Left colon (tissue), 2 donors: ENCODE measurements around the gene SBF2. TPM values are rescaled to one million over a fixed set of nuclear protein-coding genes. Genes with fewer than 3 reads are reported as not detected.
"Not testable (repeated sequence)": the region's sequence is repeated elsewhere in the genome, so short reads cannot be mapped to it uniquely, and the experiment has no call there.

Source experiments
- ATAC-seq: fragments of 200-7000 bp; cut with Tn5 transposase; one replicate; pipeline ENCODE4 v1.9.1; 2020; ENCODE audit warnings: mild to moderate bottlenecking, moderate library complexity
- DNase-seq, 2 donors: peaks; one replicate each; pipeline ENCODE4 v3.0.0-alpha.2; 2020
- intact Hi-C, 2 donors: fragments of 100-400 bp; cut with DNase I in 1 of 2; cut with micrococcal nuclease in 1 of 2; formaldehyde crosslinking; loops; one replicate each; pipeline versions ENCODE4 v1.11.2 to v1.14.0; 2022; cut with DNase I, micrococcal nuclease
- total RNA-seq, 2 donors: library from RNA; stranded (reverse); fragmentation: NEBNext Ultra II Directional; extraction: Animal tissue kit (Norgen Biotek cat#: 25700); gene quantifications; one replicate each; pipeline ENCODE4 v1.2.1, GENCODE V29; 2021
- donor health status: DM: no; HTN: no; CAD: no.
- donor health status: DM: yes; HTN: yes; CAD: no.

The SBF2 gene
- total RNA-seq, 2 donors from 2014 or later, result 46.4 to 49.9 TPM

DNA sequence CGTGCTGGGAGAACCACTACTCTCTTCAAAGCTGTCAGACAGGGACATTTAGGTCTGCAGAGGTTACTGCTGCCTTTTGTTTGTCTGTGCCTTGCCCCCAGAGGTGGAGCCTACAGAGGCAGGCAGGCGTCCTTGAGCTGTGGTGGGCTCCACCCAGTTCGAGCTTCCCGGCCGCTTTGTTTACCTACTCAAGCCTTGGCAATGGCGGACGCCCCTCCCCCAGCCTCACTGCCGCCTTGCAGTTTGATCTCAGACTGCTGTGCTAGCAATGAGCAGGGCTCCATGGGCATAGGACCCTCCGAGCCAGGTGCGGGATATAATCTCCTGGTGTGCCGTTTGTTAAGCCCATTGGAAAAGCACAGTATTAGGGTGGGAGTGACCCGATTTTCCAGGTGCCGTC, 62.2 kb downstream of the SBF2 start:
- DNase-seq, ATAC-seq, intact Hi-C loops: not testable (repeated sequence)

DNA sequence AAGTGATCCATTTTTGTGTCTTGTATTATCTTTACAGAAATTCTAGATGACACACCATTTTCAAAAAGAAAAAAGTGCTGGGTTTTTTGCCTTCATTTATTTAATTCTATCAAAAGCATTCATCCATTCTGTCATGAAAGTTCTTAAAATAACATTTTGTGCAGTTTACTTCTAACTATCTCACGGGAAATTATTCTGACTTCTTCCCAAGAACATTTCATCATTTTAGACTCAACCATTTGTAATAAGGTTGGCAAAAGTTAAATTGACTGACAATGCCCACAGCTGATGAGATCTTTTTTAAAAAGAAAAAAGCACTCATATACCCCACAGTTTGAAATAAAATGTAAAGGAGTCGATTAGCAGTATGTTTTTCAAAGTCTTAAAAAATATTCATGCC, 68.5 kb downstream of the SBF2 start:
- ATAC-seq (no peak), DNase-seq (no peak)
- intact Hi-C loops, result no loop called here

DNA sequence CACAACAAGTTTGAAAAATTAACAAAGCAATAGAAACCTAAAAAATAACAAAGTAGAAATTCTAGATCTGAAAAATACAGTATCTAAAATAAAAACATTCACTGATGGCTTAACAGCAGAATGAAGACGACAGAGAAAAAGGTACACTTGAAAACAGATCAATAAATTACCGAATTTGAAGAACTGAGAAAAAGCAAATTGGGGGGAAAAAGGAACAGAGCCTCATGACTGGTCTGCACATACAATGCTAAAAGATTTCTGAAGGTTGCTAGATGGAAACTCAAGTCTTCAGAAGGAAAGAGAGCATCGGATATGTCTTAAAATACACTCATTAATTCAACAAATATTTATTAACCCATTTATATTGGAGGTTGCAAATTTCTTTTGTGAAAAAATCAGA, 71.6 kb downstream of the SBF2 start:
- intact Hi-C loops, result no loop called here
- no peak for ATAC-seq
- DNase-seq, result no peak

DNA sequence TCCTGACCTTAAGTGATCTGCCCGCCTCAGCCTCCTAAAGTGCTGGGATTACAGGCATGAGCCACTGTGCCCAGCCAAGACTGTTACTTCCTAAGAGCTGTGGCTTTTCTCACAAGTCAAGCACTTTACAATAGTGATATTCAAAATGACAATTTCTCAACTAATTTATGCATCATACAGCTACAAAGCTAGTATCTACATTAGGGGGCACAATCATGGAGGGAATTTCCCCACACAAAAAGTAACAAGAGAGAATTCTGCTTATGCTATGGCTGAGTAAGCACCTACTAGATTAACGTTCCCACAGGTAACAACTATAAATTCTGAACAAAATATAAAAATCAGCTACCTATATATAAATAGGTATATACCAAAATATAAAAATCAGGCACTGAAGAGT, 72.7 kb downstream of the SBF2 start:
- ATAC-seq (no peak), DNase-seq (no peak)
- intact Hi-C loops, result no loop called here

DNA sequence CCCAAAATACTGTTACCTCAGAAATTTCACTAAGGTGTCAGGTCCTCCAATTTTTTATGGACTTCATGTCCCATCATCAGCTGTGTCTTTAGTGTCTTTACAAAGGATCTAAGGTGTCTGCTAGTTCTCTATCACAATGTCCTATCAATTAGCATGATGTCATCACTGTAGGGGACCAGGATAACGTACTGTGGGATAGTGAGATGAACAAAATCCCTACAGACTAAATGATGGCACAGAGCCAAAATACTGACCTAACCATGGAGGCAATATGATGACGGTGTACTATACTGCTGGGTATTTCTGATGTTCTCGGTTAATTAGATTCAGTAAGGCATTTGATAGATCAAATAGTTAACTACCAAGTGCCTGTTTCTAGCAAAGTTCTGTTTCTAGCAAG, 82.5 kb downstream of the SBF2 start:
- ATAC-seq (no peak), DNase-seq (no peak)
- intact Hi-C loops, result no loop called here

DNA sequence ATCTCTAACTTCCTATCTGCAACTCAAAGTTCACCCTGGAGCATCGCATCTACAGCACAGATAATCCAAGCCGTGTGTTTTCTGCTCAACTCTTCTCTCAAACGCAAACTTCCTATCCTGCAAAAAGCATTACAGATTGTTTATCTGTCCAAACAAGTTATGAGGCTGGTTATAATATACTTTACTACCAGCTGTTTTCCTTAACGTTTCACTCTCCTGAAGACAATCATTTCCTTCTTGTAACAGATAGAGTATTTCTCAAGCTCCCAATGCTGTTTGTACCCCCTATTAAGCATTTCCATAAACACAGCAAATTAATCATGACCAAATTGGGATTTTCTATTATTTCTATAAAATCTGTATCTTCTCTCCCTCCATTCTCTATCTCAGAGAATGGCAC, 84.7 kb downstream of the SBF2 start:
- no peak for ATAC-seq
- intact Hi-C loops, result loop anchor here in 1 of 2 donors (5.0 kb wide), 1 partner anchor 98 kb away; the partner anchor contains the start of gene ADM
- no peak for DNase-seq

DNA sequence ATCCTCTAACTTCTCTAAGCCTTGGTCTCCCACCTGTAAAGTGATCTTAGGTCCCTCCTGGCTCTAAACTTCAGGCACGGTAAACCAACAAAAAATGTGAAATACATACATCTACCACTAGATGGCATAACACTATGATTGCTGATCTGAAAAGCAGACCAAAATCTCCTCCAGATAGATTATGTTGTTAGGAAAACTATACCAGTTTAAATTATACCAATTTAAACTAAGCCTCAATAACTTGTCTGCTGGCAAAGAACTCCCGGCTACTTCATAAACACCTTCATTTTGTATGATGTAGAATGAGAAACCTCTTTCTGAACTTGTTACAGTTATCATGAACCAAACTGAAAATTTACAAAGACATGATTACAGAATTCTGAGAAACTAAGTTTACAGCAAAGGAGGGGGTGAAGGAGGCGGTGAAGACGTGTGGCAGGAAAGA, 85.9 kb downstream of the SBF2 start:
- ATAC-seq (peak; percentile 70), DNase-seq (no peak)
- intact Hi-C loops, result loop anchor here in 1 of 2 donors (5.0 kb wide), 1 partner anchor 99 kb away; the partner anchor contains the start of gene ADM

DNA sequence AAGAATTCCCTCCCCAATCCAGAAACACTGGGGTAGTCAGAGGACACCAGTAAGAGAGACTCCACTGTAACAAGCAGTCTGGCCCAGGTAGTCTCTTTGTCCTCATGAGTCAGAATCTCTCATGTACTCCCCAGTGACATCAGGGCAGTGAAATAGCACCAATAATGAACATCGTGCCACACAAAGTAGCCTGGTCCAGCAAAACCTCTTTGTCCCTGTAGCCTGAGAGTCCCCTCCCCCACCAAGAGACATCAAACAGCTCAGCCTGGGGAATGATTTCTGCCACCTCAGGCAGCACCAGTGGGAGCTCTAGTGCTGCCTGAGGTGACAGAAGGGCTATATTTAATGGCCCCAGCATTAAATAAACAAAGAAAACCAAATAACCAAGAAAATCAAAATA, 88.1 kb downstream of the SBF2 start:
- ATAC-seq, result no peak
- no peak for DNase-seq
- intact Hi-C loops, result loop anchor here in 1 of 2 donors (5.0 kb wide), 1 partner anchor 101 kb away; the partner anchor contains the start of gene ADM

DNA sequence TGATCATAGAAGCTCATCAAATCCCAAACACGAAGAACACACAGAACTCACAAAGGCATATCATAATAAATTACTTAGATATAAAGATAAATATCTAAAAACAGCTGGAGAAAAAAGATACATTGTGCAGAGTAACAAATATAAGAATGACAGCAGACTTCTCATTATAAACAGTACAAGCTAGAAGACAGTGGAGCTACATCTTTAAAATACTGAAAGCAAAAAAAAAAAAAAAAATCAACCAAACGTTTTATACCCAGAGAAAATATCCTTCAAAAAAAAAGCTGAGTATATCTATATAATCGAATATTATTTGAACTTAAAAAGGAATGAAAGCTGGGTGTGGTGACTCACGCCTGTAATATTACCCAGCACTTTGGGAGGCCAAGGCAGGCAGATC, 90.0 kb downstream of the SBF2 start:
- intact Hi-C loops, result no loop called here
- ATAC-seq (no peak), DNase-seq (no peak)

DNA sequence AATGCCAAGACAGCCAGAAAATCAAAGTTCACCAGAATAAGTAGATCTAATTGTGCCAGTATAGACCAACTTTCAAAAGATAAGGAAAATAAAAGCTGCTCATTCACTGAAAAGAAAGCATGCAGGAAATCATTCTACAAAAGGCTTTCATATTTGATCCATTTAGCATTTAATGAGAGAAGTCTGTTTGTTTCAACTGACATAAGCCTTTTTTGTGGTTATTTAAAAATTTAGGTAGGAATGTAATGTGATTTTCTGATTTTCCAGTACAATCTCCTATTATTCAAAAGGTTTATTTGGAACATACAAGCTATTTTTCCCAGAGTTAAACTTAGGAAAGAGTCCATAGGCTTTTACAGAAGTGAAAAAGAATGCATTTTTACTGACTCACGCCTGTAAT, 92.7 kb downstream of the SBF2 start:
- intact Hi-C loops, result no loop called here
- ATAC-seq, result no peak
- no peak for DNase-seq

DNA sequence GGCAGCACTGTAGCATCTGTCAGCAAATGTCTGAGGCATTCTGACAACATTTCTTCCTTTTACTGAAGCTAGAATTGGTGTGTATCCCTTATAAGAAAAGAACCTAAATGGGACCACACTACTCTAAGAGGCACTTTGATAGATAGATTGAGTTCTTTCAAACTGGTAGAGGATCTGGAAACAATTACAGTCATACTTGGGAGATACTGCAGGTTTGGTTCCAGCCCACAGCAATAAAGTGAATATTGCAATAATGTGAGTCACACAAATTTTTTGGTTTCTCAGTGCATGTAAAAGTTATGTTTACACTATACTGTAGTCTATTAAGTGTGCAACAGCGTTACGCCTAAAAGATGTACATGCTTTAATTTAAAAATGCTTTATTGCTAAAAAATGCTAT, 96.9 kb downstream of the SBF2 start:
- DNase-seq, result no peak
- no peak for ATAC-seq
- intact Hi-C loops, result no loop called here

DNA sequence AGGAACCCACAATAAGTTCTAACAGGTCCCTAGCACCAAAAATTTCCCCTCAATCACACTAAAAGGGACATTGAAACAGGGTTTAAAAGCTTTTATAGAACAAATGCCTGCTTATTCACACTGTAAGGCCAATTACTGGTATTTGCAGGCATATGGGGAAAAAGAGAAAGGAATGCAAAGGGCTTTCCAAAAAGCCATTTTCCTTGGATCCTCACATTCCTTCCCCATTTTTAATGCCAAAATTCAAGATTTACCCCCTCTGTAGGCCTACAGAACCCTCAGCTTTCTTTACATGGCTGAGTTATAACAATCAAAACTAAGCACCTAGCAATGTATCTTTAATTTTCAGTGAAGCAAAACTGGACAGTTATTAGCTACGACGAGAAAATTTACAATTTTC, 102.0 kb downstream of the SBF2 start:
- DNase-seq (no peak), ATAC-seq (no peak)
- intact Hi-C loops, result no loop called here

DNA sequence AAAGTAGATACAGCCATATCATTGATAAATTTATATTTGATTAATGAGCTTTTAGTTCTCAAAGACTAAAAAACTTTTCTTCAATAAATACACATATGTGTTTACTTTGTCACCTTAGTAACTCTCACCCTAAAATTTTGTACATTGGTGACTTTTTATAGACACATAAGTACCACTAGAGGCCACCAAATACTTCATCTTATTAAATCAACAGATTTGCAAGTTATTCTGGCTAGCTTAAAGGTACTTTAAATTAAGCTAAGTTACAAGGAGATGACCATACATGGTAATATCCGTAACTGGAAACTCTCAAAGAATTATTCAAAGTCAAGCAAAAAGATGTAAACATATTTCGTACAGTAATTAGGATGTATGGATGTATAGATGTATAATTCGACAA, 112.2 kb downstream of the SBF2 start:
- no peak for DNase-seq

DNA sequence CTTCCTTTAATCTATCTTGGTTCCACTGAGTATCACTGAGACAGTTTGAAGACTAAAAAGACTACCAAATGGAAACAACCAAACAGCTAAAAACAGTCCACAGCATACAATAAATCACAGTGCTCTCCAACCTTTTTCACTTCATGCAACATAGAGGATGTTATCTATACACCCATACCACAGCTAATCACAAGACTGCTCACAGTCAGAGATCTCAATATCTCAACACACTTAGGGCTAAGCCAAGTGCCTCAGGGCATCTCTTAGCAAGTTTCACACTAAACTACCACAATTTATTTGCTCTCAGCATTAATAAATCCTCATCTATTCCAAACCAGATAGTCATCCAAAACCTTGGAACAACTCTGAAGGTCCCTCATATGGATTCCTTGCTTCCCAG, 129.4 kb downstream of the SBF2 start:
- DNase-seq (no peak), ATAC-seq (no peak)
- intact Hi-C loops, result no loop called here

More for the DNA sequence above, 112.2 kb downstream of the SBF2 start:
- no peak for ATAC-seq
- intact Hi-C loops, result no loop called here

DNA sequence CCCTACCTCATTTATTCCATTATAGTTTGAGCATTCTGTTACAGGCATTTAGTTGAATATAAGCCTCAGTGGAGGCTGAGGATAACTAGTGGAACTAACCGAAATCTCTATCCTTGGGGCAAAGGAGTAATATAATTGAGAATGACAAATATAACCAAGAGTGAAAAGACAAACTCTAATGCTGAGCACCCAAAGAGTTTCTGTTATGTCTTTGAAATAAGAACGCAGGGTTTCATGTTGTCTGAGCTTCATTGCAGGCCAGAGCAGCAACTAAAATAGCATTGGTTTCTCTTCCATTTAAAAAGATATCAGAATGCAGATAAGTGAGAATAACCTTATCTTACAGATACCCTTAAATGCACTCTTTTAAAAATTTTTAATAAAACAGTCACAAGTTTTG, 131.8 kb downstream of the SBF2 start:
- ATAC-seq, result no peak
- no peak for DNase-seq
- intact Hi-C loops, result no loop called here

DNA sequence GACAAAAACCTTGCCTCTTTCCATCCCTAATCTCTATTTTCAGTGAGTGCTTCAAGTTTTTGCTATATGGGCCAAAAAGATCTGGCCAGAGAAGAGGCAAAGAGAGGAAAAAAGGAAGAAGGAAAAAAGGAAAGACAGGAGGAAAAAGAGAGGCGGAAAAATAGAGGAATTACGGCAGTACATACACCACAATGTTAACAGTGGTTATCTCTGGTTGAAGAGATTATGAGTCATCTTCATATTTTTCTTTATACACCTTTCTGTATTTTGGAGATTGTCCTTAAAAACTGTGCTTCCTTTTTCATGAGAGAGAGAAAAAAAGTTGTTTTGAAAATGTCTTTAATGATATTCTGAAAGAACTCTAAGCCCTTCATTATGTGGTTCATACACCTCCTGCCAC, 133.7 kb downstream of the SBF2 start:
- DNase-seq, result no peak
- no peak for ATAC-seq
- intact Hi-C loops, result no loop called here

DNA sequence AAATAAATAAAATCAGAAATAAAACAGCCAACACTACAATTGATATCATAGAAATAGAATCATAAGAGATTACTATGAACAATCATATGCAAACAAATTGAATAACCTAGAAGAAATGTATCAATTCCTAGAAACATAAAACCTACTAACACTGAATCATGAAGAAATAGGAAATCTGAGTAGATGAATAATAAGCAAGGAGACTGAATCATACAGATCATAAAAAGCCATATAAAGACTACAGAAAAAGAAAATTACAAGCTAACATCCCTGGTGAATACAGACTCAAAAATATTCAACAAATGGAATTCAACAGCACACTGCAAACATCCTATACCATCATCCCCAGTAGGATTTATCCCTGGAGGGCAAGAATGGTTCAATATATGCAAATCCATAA, 135.6 kb downstream of the SBF2 start:
- DNase-seq (no peak), ATAC-seq (no peak)
- intact Hi-C loops, result no loop called here

DNA sequence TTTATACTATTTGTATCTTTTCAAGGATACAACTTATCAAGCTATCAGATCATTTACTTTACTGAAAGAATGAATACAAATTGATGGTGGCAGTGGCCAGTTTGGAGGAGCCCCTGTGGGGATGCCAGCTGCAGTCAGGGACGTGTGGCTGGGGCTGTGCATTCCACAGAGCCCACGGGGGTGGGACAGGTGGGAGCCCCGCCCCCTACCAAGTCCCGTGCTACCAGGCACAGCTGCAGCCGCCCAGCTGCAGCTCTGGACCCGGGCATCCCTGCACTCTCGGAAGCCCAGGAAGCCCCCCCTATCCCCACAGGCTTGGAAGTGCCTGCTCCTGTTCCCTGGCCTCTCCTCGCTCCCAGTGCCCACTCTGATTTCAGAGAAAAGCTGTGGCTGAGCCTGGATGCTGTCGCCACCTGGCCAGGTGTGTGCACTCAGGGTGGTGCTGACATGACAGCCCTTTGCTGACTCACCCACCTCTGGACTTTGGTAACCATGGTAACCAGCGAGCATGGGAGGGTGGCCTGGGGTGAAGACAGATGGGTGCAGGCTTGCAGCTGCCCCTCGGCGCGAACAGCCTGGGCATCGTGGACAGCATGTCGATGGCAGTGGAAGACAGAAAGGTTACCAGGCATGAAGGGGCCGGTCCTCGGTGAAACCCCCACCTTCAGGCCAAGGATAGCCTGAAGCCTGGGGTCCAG, 138.1 kb downstream of the SBF2 start:
- DNase-seq (no peak), ATAC-seq (no peak)
- intact Hi-C loops, result no loop called here

DNA sequence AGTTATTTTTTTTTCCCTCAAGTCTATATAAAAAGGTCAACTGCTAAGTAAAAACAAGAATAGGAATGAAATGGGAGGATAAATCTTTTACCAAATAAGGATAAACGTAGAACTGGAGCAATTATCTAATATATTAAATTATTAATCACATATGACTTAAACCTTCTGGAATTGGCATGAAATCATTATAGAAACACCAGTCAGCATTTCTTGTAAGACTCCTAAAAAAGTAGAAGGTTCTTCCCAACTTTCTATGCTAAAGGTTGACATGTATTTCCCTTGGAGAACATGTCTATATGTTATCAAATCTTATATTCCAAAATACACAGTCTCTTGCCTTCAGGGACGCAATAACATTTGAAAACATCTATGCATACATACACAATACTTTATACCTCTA, 143.2 kb downstream of the SBF2 start:
- DNase-seq, result no peak
- intact Hi-C loops, result no loop called here
- ATAC-seq, result no peak

DNA sequence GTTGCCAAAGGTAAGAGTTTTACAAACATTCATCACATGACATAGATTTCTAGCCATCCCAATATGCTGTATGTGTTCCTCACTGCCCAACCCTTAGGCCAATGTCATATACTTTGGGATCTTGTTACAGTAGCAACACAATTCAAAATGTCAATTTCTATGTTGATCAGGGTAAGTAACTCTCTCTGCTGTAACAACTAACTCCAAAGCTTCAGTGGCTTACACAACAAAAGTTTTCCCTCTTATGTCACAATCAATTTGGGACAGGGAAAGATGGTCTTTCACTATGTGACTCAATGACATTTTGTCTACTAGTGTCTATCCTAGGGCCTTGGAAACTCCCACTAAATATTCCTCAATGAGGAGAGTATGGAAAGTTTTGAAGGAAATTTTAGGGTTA, 144.5 kb downstream of the SBF2 start:
- ATAC-seq (no peak), DNase-seq (no peak)
- intact Hi-C loops, result no loop called here

DNA sequence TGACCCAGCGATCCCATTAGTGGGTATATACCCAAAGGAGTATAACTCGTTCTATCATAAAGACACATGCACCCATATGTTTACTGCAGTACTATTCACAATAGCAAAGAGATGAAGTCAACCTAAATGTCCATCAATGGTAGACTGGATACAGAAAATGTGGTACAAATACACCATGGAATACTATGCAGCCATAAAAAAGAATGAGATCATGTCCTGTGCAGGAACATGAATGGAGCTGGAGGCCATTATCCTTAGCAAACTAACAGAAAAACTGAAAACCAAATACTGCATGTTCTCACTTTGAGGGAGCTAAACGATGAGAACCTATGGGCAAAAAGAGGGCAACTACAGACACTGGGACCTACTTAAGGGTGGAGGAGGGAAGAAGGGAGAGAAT, 146.8 kb downstream of the SBF2 start:
- no peak for DNase-seq
- intact Hi-C loops, result no loop called here
- ATAC-seq, result no peak
